Gastrocnemius medialis (tissue), 4 donors: Measurements from ENCODE around the gene RBFOX2. TPM values are rescaled to one million over a fixed set of nuclear protein-coding genes. Genes with fewer than 3 reads are reported as not detected.

ENCODE experiments used
- ATAC-seq, 2 donors: fragments of 150-250 bp; one replicate each; pipeline ENCODE4 v1.9.1; 2016
- DNase-seq, 2 donors: peaks; one replicate each; pipeline ENCODE4 v3.0.0-alpha.2; 2019
- H3K27ac ChIP-seq, 4 donors: fragments of 200-600 bp; sonication (generic); 1 replicate in 1 of 4; 2 replicates in 3 of 4; pipeline ENCODE4 v1.5.1; 2016 to 2018; ENCODE audit warnings: mild to moderate bottlenecking in 2 of 4, moderate library complexity in 1 of 4
- H3K27me3 ChIP-seq, 3 donors: fragments of 200-600 bp; sonication (generic) in 2 of 3; 1 replicate in 1 of 3; 2 replicates in 2 of 3; pipeline versions ENCODE4 v1.5.1 to v1.6.0; 2016 to 2019; ENCODE audit warnings: mild to moderate bottlenecking in 1 of 3, moderate library complexity in 1 of 3
- H3K36me3 ChIP-seq, 2 donors: fragments of 200-600 bp; sonication (generic) in 1 of 2; one replicate each; pipeline ENCODE4 v1.5.1; 2017 to 2018
- H3K4me1 ChIP-seq, 2 donors: fragments of 200-600 bp; sonication (generic) in 1 of 2; one replicate each; pipeline ENCODE4 v1.5.1; 2016 to 2017; ENCODE audit warnings: mild to moderate bottlenecking in 2 of 2
- H3K4me3 ChIP-seq, 4 donors: fragments of 200-600 bp; sonication (generic) in 3 of 4; 1 replicate in 1 of 4; 2 replicates in 3 of 4; pipeline ENCODE4 v1.5.1; 2016 to 2019; ENCODE audit warnings: mild to moderate bottlenecking in 2 of 4
- H3K9me3 ChIP-seq, 3 donors: fragments of 200-600 bp; sonication (generic) in 2 of 3; 1 replicate in 1 of 3; 2 replicates in 2 of 3; pipeline ENCODE4 v1.5.1; 2016 to 2019
- POLR2A ChIP-seq, 2 donors: fragments of 450-650 bp; IDR thresholded peaks; one replicate each; pipeline ENCODE4 v1.6.1; 2017; ENCODE audit warnings: antibody characterized with exemption in 2 of 2, mild to moderate bottlenecking in 2 of 2, moderate library complexity in 2 of 2
- in situ Hi-C, 4 donors: fragments of 200-750 bp; cut with MboI; loops; one replicate each; pipeline versions ENCODE4 v1.15.0 to v1.8.0; 2017; ENCODE audit warnings: low sequenced_read_pairs in 4 of 4
- intact Hi-C: fragments of 100-400 bp; cut with DNase I; formaldehyde crosslinking; loops from one replicate; pipeline ENCODE4 v1.15.1; 2023; ENCODE audit warnings: low total_unique reads
- total RNA-seq, 4 donors: library from RNA; depleted of rRNA; stranded (reverse); fragments of >200 nt; gene quantifications; one replicate each; pipeline versions ENCODE4 v1.1.0 to v1.2.3, GENCODE V29; 2016
- TF ChIP-seq, protein P1 (sequence below), 5 experiments: fragments of 450-650 bp in 3 of 5; fragments of 200-600 bp in 2 of 5; sonication (generic) in 2 of 5; IDR thresholded peaks in 4 of 5; conservative IDR thresholded peaks in 1 of 5; 1 replicate in 4 of 5; 2 replicates in 1 of 5; pipeline ENCODE4 v1.5.1; 2016 to 2019; ENCODE audit warnings: antibody characterized with exemption in 5 of 5, mild to moderate bottlenecking in 3 of 5, moderate library complexity in 3 of 5

Gene RBFOX2
- total RNA-seq, 4 donors from 2014 or later: 26.0 to 32.1 (median 28.6) TPM

DNA sequence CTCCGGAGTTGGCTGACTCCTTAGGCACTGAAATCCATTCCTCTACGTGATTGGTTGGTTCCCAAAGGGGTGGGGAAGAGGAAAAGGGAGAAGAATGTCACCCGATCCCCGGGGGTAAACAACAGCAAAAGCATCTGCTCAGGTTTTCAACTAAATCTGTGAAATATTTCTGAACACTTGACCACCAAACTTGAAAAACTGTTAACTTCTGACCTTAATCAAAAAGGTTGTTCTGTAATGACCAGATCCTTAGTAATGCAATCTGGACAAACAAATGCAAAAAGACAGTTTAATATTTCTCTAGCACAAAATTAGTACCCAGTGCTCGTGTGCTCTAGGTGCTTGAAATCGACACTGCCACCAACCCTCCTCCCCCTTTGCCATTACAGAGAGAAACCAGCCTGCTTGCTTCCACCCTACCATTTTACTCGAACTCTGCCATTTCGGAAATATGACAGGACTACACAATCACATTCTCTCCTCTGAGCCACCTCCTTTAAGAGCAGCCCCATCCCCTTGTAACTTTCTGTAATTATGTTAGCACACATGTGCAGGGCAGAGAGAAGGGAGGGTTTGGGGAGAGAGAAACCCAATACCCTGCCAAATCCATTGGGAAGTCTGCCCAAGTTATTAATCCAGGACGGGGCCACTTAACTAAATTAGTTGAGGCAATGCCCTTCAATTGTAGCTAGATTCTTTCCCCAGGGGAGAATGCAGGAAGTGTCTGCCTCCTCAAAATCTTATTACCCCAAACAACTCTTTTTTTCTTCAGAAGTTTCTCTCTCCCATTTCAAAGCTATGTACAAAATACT is 113.8 kb downstream of the RBFOX2 start:
- no peaks in the 10 kb centered on the region for H3K27me3 ChIP-seq
- no peaks in the 10 kb centered on the region for H3K9me3 ChIP-seq
- peaks cover 79 to 83% of the 10 kb centered on the region in 2 donors for H3K4me1 ChIP-seq
- H3K4me3 ChIP-seq: peak overlapping the region; percentile 49 to 57 (median 54)
- TF ChIP-seq POLR2A (IDR thresholded peaks at IDR 0.05): peak in 1 of 2 donors; percentile 31
- TF ChIP-seq, protein P1, sequence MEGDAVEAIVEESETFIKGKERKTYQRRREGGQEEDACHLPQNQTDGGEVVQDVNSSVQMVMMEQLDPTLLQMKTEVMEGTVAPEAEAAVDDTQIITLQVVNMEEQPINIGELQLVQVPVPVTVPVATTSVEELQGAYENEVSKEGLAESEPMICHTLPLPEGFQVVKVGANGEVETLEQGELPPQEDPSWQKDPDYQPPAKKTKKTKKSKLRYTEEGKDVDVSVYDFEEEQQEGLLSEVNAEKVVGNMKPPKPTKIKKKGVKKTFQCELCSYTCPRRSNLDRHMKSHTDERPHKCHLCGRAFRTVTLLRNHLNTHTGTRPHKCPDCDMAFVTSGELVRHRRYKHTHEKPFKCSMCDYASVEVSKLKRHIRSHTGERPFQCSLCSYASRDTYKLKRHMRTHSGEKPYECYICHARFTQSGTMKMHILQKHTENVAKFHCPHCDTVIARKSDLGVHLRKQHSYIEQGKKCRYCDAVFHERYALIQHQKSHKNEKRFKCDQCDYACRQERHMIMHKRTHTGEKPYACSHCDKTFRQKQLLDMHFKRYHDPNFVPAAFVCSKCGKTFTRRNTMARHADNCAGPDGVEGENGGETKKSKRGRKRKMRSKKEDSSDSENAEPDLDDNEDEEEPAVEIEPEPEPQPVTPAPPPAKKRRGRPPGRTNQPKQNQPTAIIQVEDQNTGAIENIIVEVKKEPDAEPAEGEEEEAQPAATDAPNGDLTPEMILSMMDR (IDR thresholded peaks at IDR 0.05 in 4 of 5, conservative IDR thresholded peaks at IDR 0.05 in 1 of 5): no peak
- in situ Hi-C loops (loop anchor here in 3 of 4 donors (5.0 to 25.0 kb wide), 3 partner anchors 153 to 288 kb away; partner anchors contain the start of gene APOL6 (in 1 of the 3)), intact Hi-C loops (loop anchor here (5.0 kb wide), 1 partner anchor 328 kb away; no protein-coding TSS in a partner anchor)
- peak overlapping the region; percentile 84 to 91 (median 88) for H3K27ac ChIP-seq
- DNase-seq (peak; percentile 82 to 83), ATAC-seq (peak; percentile 94 to 97)
- H3K36me3 ChIP-seq: no peaks in the 10 kb centered on the region

GRCh38 chr22:35914357-35914664 is 114.3 kb downstream of the RBFOX2 start:
- DNase-seq: no peak
- H3K36me3 ChIP-seq: no peaks in the 10 kb centered on the region
- TF ChIP-seq, protein P1 (IDR thresholded peaks at IDR 0.05 in 4 of 5, conservative IDR thresholded peaks at IDR 0.05 in 1 of 5): no peak
- no peak for TF ChIP-seq POLR2A (IDR thresholded peaks at IDR 0.05)
- no peaks in the 10 kb centered on the region for H3K27me3 ChIP-seq
- intact Hi-C loops: no loop called here
- ATAC-seq: no peak
- in situ Hi-C loops: loop anchor here in 3 of 4 donors (25.0 kb wide), 2 partner anchors 152 to 277 kb away; partner anchors contain the start of gene APOL6 (in 1 of the 3)
- peak overlapping the region; percentile 84 to 91 (median 88) for H3K27ac ChIP-seq
- H3K4me3 ChIP-seq: peak overlapping the region; percentile 49 to 57 (median 54)
- H3K4me1 ChIP-seq: peaks cover 77 to 80% of the 10 kb centered on the region in 2 donors
- H3K9me3 ChIP-seq: no peaks in the 10 kb centered on the region

- Histone ChIP-seq H3K4me1 (peaks cover 74 to 77% of the 10 kb centered on the region in 2 donors), H3K36me3 (no peaks in the 10 kb centered on the region), H3K27me3 (no peaks in the 10 kb centered on the region), H3K9me3 (no peaks in the 10 kb centered on the region), H3K27ac (peak overlapping the region; percentile 84 to 91 (median 88)), H3K4me3 (peak overlapping the region; percentile 49 to 57 (median 54))
- DNase-seq (no peak), ATAC-seq (peak in 1 of 2 donors; percentile 6)
- in situ Hi-C loops (loop anchor here in 3 of 4 donors (25.0 kb wide), 2 partner anchors 152 to 277 kb away; partner anchors contain the start of gene APOL6 (in 1 of the 3)), intact Hi-C loops (no loop called here)
- TF ChIP-seq, protein P1 (IDR thresholded peaks at IDR 0.05 in 4 of 5, conservative IDR thresholded peaks at IDR 0.05 in 1 of 5): peak in 1 of 5 experiments; percentile 3
- TF ChIP-seq POLR2A (IDR thresholded peaks at IDR 0.05): no peak
Measured at GRCh38 chr22:35913925-35914324, 114.7 kb downstream of the RBFOX2 start.

GRCh38 chr22:35912658-35913057 is 116.0 kb downstream of the RBFOX2 start:
- peaks cover 61 to 68% of the 10 kb centered on the region in 2 donors for H3K4me1 ChIP-seq
- no peak for TF ChIP-seq POLR2A (IDR thresholded peaks at IDR 0.05)
- TF ChIP-seq, protein P1 (IDR thresholded peaks at IDR 0.05 in 4 of 5, conservative IDR thresholded peaks at IDR 0.05 in 1 of 5): no peak
- intact Hi-C loops: no loop called here
- H3K4me3 ChIP-seq: no peak overlapping the region
- in situ Hi-C loops: loop anchor here in 3 of 4 donors (25.0 kb wide), 2 partner anchors 150 to 275 kb away; partner anchors contain the start of gene APOL6 (in 1 of the 3)
- H3K27ac ChIP-seq: peak overlapping the region; percentile 84 to 91 (median 88)
- H3K36me3 ChIP-seq: no peaks in the 10 kb centered on the region
- no peaks in the 10 kb centered on the region for H3K9me3 ChIP-seq
- no peaks in the 10 kb centered on the region for H3K27me3 ChIP-seq
- DNase-seq: no peak
- ATAC-seq: no peak
